HK-2 (cell line): ENCODE results near the gene MED10.
A peak's percentile ranks its signal among the peaks of the same experiment; 100 is the strongest.

Experiments used
- DNase-seq: peaks from one replicate; pipeline ENCODE4 v3.0.0-alpha.2; 2018; ENCODE audit not compliant: unreplicated experiment

The MED10 gene

DNA sequence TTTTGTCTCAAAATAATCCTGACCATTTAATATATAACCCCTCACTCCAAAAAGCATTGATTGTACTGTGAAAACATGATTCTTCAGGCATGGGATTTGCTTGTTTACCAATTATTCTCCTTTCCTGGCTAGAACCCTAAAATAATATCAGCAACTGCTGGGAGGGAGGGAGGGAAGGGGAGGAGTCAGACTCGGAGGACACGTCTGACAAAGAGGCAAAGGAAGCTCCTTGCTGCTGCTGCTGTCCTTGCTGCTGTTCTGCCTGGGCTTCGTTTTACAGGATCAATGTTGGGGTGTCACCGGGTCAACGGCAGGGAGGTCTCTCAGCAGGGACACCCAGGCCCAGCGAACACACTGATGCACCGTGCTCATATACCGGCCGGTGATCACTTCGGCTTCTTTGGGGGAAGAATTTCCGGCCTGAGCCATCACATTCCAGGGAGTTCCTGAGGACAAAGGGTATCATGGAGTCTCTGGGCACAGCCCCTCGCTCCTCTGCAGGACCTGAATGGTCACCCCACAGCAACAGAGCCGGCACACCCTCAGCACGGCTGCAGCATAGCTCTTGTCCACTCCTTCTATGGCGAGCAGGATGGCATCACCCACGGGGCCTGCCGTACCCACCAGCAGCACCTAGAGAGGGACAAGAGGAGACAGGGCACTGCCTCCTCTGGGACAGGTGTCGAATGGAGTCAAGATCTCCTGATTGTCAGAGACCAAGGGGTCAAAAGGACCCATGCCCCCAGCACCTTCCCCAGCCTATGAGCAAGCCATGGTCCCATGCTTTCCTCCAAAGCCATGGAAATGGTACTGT is 27.9 kb downstream of the MED10 start:
- no peak for DNase-seq

DNA sequence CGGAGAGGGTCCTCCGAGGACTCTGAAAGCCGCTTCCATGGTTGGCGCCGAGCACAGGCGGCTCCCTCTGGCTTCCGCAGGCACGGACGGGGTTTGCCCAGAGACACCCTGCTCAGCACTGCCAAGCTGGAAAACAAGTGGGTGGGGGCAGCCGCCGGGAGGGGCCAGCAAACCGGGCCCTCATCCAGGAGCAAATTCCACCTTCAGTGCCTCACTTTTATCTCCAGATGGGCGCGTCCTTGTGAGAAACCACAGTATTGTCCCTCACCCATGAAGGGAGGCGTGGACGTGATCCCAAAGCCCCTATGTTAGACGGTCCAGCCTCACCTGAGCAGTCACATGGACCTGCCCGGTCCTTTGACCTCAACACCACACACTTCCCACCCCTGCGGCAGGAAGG is 29.0 kb downstream of the MED10 start:
- no peak for DNase-seq

DNA sequence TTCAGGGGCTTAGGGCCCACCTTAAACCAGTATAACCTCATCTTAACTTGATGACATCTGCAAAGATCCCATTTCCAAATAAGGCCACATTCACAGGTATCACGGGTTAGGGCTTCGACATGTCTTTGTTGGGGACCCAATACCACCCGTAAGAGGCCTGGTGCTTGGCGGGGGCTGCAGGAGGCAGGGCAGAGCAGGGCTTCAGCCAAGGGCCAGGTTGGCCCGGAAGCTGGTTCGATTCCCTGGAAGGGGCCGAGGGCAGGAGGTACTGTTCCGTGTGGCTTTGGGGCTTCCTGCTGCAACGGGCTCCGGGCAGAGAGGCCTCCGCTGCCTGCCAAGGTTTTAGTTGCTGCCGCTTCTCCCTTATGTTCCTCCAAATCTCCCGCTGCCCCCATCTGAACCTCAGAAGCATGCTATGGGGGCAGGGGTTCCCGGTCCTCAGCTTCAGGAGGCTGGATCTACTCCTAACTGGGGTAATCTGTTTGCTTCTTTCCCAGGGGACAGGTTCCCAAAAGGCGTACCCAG is 29.8 kb downstream of the MED10 start:
- DNase-seq = no peak

DNA sequence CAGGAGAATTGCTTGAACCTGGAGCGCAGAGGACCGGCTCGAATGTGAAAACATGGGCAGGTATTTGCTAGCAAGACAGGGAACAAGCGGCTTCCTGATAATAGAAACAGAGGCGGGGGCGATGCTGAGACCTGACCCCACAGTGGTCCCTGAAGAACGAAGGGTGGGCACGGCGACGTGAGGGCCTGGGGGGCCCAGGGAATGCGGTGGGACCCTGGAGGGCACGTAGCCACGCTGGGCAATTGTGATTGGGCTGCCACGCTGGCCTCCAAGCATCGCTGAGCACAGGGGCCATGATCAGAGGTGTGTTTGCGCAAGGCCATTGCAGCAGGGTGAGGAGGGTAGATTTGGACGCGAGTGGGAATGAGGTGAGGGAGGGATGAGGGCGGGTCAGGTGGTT is 30.7 kb downstream of the MED10 start:
- no peak for DNase-seq

DNA sequence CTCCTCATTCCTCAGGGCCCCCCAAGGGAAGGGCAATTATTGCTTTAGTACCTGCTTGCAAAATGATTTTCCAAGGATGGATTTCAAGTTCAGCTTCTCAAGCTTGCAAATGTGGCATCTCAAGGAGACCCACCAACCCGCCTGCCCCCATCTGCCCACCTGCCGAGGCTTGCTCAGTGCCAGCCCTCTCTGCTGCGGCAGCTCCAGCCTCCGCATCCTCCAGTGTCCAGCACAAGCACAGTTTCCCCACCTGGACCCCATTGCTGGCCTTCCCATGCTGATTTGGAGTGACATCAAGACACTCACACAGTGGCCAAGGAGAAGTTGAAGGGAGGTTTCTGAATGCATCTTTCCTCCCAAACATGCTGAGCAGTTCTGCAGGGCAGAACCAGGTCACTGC is 31.2 kb downstream of the MED10 start:
- DNase-seq = no peak

DNA sequence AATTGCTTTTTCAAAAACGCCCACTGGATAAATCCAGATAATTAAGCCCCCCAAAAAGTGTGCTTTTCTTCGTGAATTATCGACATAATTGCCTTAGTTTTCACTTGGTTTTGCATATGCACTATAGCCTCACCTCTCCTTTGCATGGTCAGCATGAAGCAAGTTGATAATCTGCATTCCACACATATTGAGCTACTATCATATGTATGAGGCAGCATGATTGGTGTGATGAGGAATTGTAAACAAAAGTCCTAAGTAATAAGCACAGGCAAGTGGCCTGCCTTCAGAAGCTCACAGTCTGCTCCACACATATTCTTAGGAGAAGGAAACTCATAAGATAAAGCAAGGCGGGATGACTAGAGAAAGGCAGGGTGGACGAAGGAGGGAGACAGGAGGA is 33.8 kb downstream of the MED10 start:
- no peak for DNase-seq

DNA sequence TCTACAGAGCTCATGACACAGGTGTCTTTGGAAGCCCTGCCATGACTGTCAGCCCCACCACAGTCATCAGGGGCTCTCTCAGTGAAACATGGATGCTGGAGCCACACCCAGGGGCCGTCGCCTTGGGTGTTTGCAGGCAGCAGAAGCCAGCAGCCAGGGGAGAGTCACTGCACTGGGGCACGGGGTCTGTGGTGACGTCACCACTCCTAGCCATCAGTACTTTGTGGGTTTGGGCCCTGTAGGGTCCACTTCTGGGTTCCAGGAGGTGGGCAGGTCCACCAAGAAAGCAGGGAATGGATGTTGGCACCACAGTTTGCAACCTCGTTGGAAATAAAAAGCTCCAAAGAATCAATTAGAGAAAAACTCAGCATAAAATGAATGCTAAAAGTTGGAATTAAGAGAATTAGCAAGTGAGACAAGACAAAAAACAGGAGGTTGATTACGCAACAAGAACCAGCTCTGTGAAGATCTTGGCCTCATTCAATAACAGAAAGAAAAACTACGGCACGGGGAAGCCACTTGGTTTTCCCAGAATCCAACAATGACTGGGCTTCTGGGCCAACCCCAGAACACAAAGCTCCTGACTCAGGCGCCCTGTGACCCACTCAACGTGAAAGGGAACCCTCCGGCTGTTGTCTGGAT is 34.3 kb downstream of the MED10 start:
- DNase-seq = no peak

DNA sequence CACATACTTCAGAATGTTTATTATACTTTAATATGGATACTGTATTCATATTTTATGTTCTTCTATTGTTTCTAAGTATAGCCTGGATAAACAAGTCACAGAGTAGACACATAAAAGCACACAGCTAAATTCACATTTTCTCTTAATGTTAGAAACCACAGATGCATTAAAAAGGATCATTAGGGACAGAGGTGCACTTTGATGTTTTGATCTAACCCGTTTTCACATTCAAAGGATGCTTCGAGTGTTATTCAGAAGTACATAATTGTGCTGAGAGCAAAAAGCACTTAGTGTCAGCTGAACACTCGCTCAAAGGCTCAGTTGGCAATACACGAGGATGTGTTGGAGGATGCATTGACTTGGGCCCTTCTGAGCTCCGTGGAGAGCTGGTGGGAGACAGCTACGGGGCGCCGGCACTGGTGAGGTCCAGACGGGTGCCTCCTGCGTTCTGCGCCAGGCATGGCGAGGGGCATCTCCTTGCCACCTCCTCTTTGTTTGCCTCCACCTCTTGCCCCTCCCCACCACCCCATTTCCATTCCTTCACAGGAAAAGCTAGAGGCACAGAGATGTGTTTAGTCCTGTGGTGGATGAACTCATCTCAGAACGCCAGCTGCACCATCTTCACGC is 35.5 kb downstream of the MED10 start:
- no peak for DNase-seq

DNA sequence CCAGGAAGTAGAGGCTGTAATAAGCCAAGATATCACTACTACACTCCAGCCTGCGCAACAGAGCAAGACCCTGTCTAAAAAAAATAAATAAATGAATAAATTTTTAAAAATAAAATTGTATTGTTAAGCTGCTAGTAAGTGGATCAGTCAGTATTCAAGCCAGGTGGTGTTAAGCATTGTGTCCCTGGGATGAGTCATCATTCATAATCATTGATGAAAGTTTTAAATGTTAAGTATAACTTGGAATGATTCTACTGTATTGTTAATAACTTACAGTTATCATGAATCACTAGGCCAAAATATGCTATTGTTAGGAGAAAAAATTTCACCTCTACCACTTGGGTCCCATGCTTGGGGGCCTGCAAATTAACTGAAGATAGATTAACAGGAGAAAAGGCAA is 38.2 kb downstream of the MED10 start:
- no peak for DNase-seq

DNA sequence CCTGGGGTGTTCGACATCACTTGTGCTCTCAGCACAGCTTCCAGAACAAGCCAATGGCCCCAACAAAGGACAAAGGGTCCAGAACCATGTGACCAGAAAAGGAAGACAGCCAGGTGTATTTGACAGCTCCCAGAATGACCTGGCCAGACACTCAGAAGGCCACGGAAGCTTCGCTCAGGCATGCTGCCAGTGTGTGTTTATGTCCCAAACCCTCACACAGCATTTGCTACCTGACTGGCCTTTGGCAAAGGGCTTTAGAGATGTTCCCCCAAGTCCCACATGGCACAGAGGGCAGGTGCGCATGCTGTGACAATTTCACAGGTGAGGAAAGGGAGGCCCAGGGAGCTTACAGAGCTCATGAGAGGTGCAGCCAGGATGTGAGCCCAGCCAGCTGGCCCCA is 39.5 kb downstream of the MED10 start:
- DNase-seq = no peak

DNA sequence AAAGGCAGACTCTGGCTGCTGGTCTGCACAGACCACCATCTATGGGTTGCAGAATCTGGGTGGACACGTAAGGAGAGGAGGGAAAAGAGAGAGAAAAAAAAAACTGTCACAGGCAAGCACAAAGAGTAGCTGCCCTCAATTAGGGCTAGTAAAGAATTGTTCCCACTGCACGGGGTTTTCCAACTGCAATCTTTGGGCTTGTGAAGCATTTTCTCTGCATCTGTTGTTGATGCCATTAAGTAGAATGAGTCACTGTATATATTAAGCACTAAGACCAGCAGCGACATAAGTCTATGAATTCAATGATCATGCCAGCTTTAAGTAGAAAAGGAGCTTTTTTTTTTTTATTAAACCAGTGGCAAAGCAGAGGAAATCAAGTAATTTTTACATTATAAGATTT is 40.2 kb downstream of the MED10 start:
- DNase-seq = no peak

DNA sequence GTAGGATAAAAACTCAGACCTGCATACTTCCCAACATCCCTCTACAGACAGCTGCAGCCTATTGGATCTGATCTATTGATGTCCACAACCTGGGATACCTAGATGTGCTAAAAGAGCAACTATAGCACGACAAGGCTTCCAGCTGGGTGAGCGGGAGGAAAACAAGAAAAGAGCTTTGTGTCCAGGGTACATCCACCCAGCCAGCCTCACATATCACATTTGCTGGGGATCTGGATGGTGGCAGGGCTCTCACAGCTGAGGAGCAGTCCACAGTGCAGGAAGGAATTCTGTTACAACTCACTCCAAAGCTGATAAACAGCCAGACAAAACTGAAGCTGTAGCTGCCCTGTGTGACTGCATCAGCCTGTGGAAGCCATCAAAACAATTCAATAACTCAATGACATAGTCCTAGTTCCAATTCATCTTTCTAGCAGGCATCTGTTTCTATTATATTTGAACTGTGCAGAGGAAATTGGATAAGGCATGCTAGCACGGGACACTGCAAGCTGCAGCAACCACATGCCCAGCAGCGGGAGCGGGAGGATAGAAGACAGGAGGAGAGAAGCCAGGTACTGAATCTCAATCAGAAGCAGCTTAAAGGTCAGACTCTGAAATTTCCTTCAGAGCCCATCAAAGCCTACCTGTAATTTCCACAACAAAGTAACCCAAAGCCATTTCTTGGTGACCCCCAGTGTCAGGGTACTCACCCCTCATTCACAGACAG is 45.0 kb downstream of the MED10 start:
- no peak for DNase-seq

DNA sequence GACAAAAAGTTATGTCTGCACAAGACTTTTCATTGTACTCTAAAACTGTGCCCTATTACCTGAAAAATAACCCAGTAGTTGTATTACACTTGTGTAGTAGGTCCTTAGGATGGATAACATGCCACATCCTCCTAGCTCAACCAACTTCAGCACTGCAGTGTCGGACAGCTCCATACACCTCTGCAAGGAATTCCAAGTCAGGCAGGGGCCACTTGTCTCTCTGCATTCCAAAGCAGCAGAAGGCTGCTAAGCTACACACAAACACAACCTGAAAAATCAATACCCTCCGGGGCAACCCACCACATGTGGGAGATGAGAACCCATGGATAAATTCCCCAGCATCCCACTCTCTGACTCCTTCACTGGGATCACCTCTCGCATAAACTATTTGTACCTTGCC is 50.2 kb downstream of the MED10 start:
- peak; percentile 37 for DNase-seq

DNA sequence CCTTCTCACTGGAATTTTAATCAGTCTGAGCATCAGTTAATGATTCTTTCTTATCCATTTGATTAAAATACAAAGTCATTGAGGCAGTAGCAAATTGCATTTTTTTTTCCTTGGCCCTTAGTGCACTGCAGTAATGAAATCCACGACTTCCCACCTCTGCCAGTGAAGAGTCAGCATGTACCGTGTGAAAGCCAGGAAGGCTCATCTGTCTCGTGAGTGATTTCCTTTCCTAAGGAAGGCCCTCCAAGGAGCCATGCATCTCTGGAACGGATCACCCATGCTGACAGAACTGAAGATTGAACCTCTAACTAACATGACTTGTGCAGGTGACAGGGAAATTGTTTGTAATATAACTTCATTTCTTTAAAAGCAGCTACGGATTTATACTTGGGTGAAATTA is 51.6 kb downstream of the MED10 start:
- DNase-seq = no peak

DNA sequence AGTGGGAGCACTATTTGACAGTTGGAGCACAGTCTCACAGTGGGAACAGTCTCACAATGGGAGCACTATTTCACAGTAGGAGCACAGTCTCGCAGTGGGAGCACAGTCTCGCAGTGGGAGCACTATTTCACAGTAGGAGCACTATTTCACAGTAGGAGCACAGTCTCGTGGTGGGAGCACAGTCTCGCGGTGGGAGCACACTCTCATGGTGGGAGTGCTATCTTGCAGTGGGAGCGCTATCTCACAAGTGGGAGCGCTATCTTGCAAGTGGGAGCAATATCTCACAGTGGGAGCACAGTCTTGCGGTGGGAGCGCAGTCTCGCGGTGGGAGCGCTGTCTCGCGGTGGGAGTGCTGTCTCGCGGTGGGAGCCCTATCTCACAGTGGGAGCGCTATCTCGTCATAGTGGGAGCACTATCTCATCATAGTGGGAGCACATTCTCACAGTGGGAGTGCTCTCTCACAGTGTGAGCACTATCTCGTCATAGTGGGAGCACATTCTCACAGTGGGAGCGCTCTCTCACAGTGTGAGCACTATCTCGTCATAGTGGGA is 56.1 kb downstream of the MED10 start:
- DNase-seq = no peak
